Measurements from ENCODE around the gene CRISP1. TPM values are rescaled to one million over a fixed set of nuclear protein-coding genes. Genes with fewer than 3 reads are reported as not detected.

The CRISP1 gene
- total and polyA plus RNA-seq, 2 experiments from 2014 or later, result not detected

- Histone ChIP-seq H3K79me2 (ENCODE audit: insufficient read depth) (no peaks in the 10 kb centered on the region), H3K9ac (no peak overlapping the region), H3K4me2 (ENCODE audit: unreplicated experiment) (no peak overlapping the region), H3K9me2 (ENCODE audit: insufficient read depth) (no peaks in the 10 kb centered on the region), H3K9me3 (ENCODE audit: low read depth) (no peaks in the 10 kb centered on the region), H3K36me3 (ENCODE audit: low read depth) (no peaks in the 10 kb centered on the region), H2AFZ (no peak overlapping the region), H3K27ac (no peak overlapping the region), H4K20me1 (ENCODE audit: insufficient read depth) (no peaks in the 10 kb centered on the region), H3K27me3 (replicated peaks; ENCODE audit: insufficient read depth) (no peaks in the 10 kb centered on the region), H3K4me3 (no peak overlapping the region), H3F3A (ENCODE audit: insufficient read depth) (no peaks in the 10 kb centered on the region), H3K4me1 (ENCODE audit: insufficient read depth) (no peaks in the 10 kb centered on the region)
- WGBS, 2 experiments (ENCODE audit: low coverage in 1 of 2, low lambda C conversion rate in 2 of 2, missing lambda C conversion rate in 2 of 2), result 42 to 48% methylated on average over 2 of the region's 2 CpGs
- TF ChIP-seq EZH2 (IDR thresholded peaks at IDR 0.05; ENCODE audit: insufficient read depth, poor library complexity, severe bottlenecking) (no peak), EZH2phosphoT487 (IDR thresholded peaks at IDR 0.05; ENCODE audit: insufficient read depth, low read depth) (no peak)
- no peak for DNase-seq
- in situ Hi-C loops (cut with MboI), result loop anchor here (10.0 kb wide), 1 partner anchor 215 kb away; no protein-coding TSS in a partner anchor
These were observed 26.4 kb downstream of the CRISP1 start for GRCh38 chr6:49839957-49840356.

- TF ChIP-seq EZH2 (IDR thresholded peaks at IDR 0.05; ENCODE audit: insufficient read depth, poor library complexity, severe bottlenecking), result no peak
- TF ChIP-seq EZH2phosphoT487 (IDR thresholded peaks at IDR 0.05; ENCODE audit: insufficient read depth, low read depth), result no peak
- no peaks in the 10 kb centered on the region for H3K9me3 ChIP-seq (ENCODE audit: low read depth)
- no peaks in the 10 kb centered on the region for H3K9me2 ChIP-seq (ENCODE audit: insufficient read depth)
- no peaks in the 10 kb centered on the region for H4K20me1 ChIP-seq (ENCODE audit: insufficient read depth)
- H3K36me3 ChIP-seq (ENCODE audit: low read depth), result no peaks in the 10 kb centered on the region
- H3K9ac ChIP-seq, result no peak overlapping the region
- no peak overlapping the region for H3K4me2 ChIP-seq (ENCODE audit: unreplicated experiment)
- WGBS, 2 experiments (ENCODE audit: low coverage in 1 of 2, low lambda C conversion rate in 2 of 2, missing lambda C conversion rate in 2 of 2), result 8 to 29% methylated on average over 2 of the region's 2 CpGs
- no peak overlapping the region for H2AFZ ChIP-seq
- no peaks in the 10 kb centered on the region for H3F3A ChIP-seq (ENCODE audit: insufficient read depth)
- in situ Hi-C loops (cut with MboI), result no loop called here
- H3K27ac ChIP-seq, result no peak overlapping the region
- H3K4me1 ChIP-seq (ENCODE audit: insufficient read depth), result no peaks in the 10 kb centered on the region
- no peaks in the 10 kb centered on the region for H3K79me2 ChIP-seq (ENCODE audit: insufficient read depth)
- H3K27me3 ChIP-seq (replicated peaks; ENCODE audit: insufficient read depth), result no peaks in the 10 kb centered on the region
- no peak overlapping the region for H3K4me3 ChIP-seq
- no peak for DNase-seq
These were observed 27.2 kb downstream of the CRISP1 start for GRCh38 chr6:49839162-49839561.

GRCh38 chr6:49835140-49835539 is 31.2 kb downstream of the CRISP1 start:
- Histone ChIP-seq H3K79me2 (ENCODE audit: insufficient read depth) (no peaks in the 10 kb centered on the region), H2AFZ (no peak overlapping the region), H3K27ac (no peak overlapping the region), H3K27me3 (replicated peaks; ENCODE audit: insufficient read depth) (no peaks in the 10 kb centered on the region), H3F3A (ENCODE audit: insufficient read depth) (no peaks in the 10 kb centered on the region), H3K36me3 (ENCODE audit: low read depth) (no peaks in the 10 kb centered on the region), H3K4me2 (ENCODE audit: unreplicated experiment) (no peak overlapping the region), H3K4me1 (ENCODE audit: insufficient read depth) (no peaks in the 10 kb centered on the region), H3K9me2 (ENCODE audit: insufficient read depth) (no peaks in the 10 kb centered on the region), H4K20me1 (ENCODE audit: insufficient read depth) (no peaks in the 10 kb centered on the region), H3K9ac (no peak overlapping the region), H3K4me3 (no peak overlapping the region), H3K9me3 (ENCODE audit: low read depth) (no peaks in the 10 kb centered on the region)
- DNase-seq, result no peak
- in situ Hi-C loops (cut with MboI), result no loop called here
- TF ChIP-seq EZH2 (IDR thresholded peaks at IDR 0.05; ENCODE audit: insufficient read depth, poor library complexity, severe bottlenecking), result no peak
- no peak for TF ChIP-seq EZH2phosphoT487 (IDR thresholded peaks at IDR 0.05; ENCODE audit: insufficient read depth, low read depth)
- 43 to 47% methylated on average over 3 of the region's 3 CpGs for WGBS, 2 experiments (ENCODE audit: low coverage in 1 of 2, low lambda C conversion rate in 2 of 2, missing lambda C conversion rate in 2 of 2)

GRCh38 chr6:49833386-49833785 is 32.9 kb downstream of the CRISP1 start:
- no peak overlapping the region for H3K4me3 ChIP-seq
- TF ChIP-seq EZH2phosphoT487 (IDR thresholded peaks at IDR 0.05; ENCODE audit: insufficient read depth, low read depth), result no peak
- TF ChIP-seq EZH2 (IDR thresholded peaks at IDR 0.05; ENCODE audit: insufficient read depth, poor library complexity, severe bottlenecking), result no peak
- in situ Hi-C loops (cut with MboI), result no loop called here
- H3K9me2 ChIP-seq (ENCODE audit: insufficient read depth), result no peaks in the 10 kb centered on the region
- H3K36me3 ChIP-seq (ENCODE audit: low read depth), result no peaks in the 10 kb centered on the region
- no peak for DNase-seq
- WGBS, 2 experiments (ENCODE audit: low coverage in 1 of 2, low lambda C conversion rate in 2 of 2, missing lambda C conversion rate in 2 of 2), result 49 to 73% methylated on average over 1 of the region's 1 CpG
- no peaks in the 10 kb centered on the region for H3K79me2 ChIP-seq (ENCODE audit: insufficient read depth)
- H3K27me3 ChIP-seq (replicated peaks; ENCODE audit: insufficient read depth), result no peaks in the 10 kb centered on the region
- H3K4me2 ChIP-seq (ENCODE audit: unreplicated experiment), result no peak overlapping the region
- no peak overlapping the region for H3K9ac ChIP-seq
- H2AFZ ChIP-seq, result no peak overlapping the region
- no peaks in the 10 kb centered on the region for H3F3A ChIP-seq (ENCODE audit: insufficient read depth)
- H4K20me1 ChIP-seq (ENCODE audit: insufficient read depth), result no peaks in the 10 kb centered on the region
- H3K27ac ChIP-seq, result no peak overlapping the region
- H3K4me1 ChIP-seq (ENCODE audit: insufficient read depth), result no peaks in the 10 kb centered on the region
- no peaks in the 10 kb centered on the region for H3K9me3 ChIP-seq (ENCODE audit: low read depth)
